H4 (cell line): Measurements from ENCODE around the gene AMBRA1. TPM values are rescaled to one million over a fixed set of nuclear protein-coding genes. Genes with fewer than 3 reads are reported as not detected.
"Not testable (repeated sequence)": the region's sequence is repeated elsewhere in the genome, so short reads cannot be mapped to it uniquely, and the experiment has no call there.

Experiments used
- DNase-seq: peaks from one replicate; pipeline ENCODE4 v3.0.0-alpha.2; 2015; ENCODE audit warnings: low spot score
- total RNA-seq: library from RNA; depleted of rRNA; stranded (reverse); fragments of >200 nt; shearing (Covaris generic); gene quantifications from 2 replicates; pipeline ENCODE4 v1.2.3, GENCODE V29; 2014

AMBRA1 gene
- total RNA-seq, 1 experiment from 2014 or later, result 28.5 TPM

- DNase-seq, result no peak
These were observed 60.3 kb downstream of the AMBRA1 start for GRCh38 chr11:46533396-46534100.

GRCh38 chr11:46529928-46530574, 63.8 kb downstream of the AMBRA1 start:
- no peak for DNase-seq

- peak; percentile 55 for DNase-seq
These were observed 64.5 kb downstream of the AMBRA1 start for GRCh38 chr11:46529095-46529905.

- no peak for DNase-seq
These were observed 65.3 kb downstream of the AMBRA1 start for GRCh38 chr11:46528445-46529094.

- no peak for DNase-seq
These were observed 66.2 kb downstream of the AMBRA1 start for GRCh38 chr11:46527591-46528130.

GRCh38 chr11:46526216-46527215, 67.3 kb downstream of the AMBRA1 start:
- DNase-seq, result no peak

- no peak for DNase-seq
These were observed 69.5 kb downstream of the AMBRA1 start for GRCh38 chr11:46524201-46524770.

- no peak for DNase-seq
These were observed 70.5 kb downstream of the AMBRA1 start for GRCh38 chr11:46523290-46523689.

- DNase-seq, result no peak
These were observed 71.0 kb downstream of the AMBRA1 start for GRCh38 chr11:46522682-46523281.

- DNase-seq, result no peak
These were observed 71.7 kb downstream of the AMBRA1 start for GRCh38 chr11:46521961-46522681.

- DNase-seq, result peak; percentile 48
These were observed 72.7 kb downstream of the AMBRA1 start for GRCh38 chr11:46520971-46521745.

- DNase-seq, result no peak
These were observed 74.5 kb downstream of the AMBRA1 start for GRCh38 chr11:46519351-46519750.

- not testable (repeated sequence) for DNase-seq
These were observed 74.9 kb downstream of the AMBRA1 start for GRCh38 chr11:46518928-46519327.

- no peak for DNase-seq
These were observed 79.5 kb downstream of the AMBRA1 start for GRCh38 chr11:46514370-46514769.

GRCh38 chr11:46513934-46514342, 79.9 kb downstream of the AMBRA1 start:
- DNase-seq, result no peak

GRCh38 chr11:46512261-46512881, 81.5 kb downstream of the AMBRA1 start:
- DNase-seq, result no peak

GRCh38 chr11:46511342-46511741, 82.5 kb downstream of the AMBRA1 start:
- DNase-seq, result no peak

GRCh38 chr11:46508360-46508759, 85.5 kb downstream of the AMBRA1 start:
- no peak for DNase-seq
